ENCODE results near the gene MPRIP. TPM values are rescaled to one million over a fixed set of nuclear protein-coding genes. Genes with fewer than 3 reads are reported as not detected.

MPRIP gene
- total RNA-seq, 1 donor from 2014 or later = 863 TPM

DNA sequence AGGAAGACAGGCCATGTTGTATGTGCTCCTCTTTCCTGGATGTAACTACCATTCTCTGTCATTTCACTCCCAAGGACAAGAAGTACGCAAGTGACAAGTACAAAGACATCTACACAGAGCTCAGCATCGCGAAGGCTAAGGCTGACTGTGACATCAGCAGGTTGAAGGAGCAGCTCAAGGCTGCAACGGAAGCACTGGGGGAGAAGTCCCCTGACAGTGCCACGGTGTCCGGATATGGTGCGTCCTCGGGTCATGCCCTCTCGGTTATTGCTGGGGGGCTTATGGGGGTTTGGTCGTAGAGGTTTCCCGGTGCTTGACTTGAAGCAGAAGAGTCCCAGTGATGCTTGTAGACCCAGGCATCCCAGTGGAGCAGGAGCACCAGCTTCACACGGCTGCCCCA is 134.9 kb downstream of the MPRIP start:
- Mint-ChIP-seq H3K9me3 (ENCODE audit: unreplicated experiment) (peaks cover 19% of the 10 kb centered on the region), H3K36me3 (ENCODE audit: unreplicated experiment) (peaks cover 8% of the 10 kb centered on the region), H3K4me1 (ENCODE audit: low read depth, unreplicated experiment) (peaks cover 12% of the 10 kb centered on the region), H3K27me3 (ENCODE audit: unreplicated experiment) (peaks cover 17% of the 10 kb centered on the region), H3K4me3 (ENCODE audit: unreplicated experiment) (no peak overlapping the region), H3K27ac (ENCODE audit: unreplicated experiment) (no peak overlapping the region)
- TF ChIP-seq CTCF (IDR thresholded peaks at IDR 0.05; ENCODE audit: partially characterized antibody, unreplicated experiment) = no peak
- DNase-seq = no peak

GRCh38 chr17:17179371-17179827 is 137.1 kb downstream of the MPRIP start:
- H3K27me3 Mint-ChIP-seq (ENCODE audit: unreplicated experiment) = peaks cover 8% of the 10 kb centered on the region
- H3K27ac Mint-ChIP-seq (ENCODE audit: unreplicated experiment) = no peak overlapping the region
- peaks cover 7% of the 10 kb centered on the region for H3K4me1 Mint-ChIP-seq (ENCODE audit: low read depth, unreplicated experiment)
- no peak for TF ChIP-seq CTCF (IDR thresholded peaks at IDR 0.05; ENCODE audit: partially characterized antibody, unreplicated experiment)
- no peak for DNase-seq
- H3K36me3 Mint-ChIP-seq (ENCODE audit: unreplicated experiment) = peaks cover 4% of the 10 kb centered on the region
- H3K9me3 Mint-ChIP-seq (ENCODE audit: unreplicated experiment) = peaks cover 10% of the 10 kb centered on the region
- H3K4me3 Mint-ChIP-seq (ENCODE audit: unreplicated experiment) = no peak overlapping the region

DNA sequence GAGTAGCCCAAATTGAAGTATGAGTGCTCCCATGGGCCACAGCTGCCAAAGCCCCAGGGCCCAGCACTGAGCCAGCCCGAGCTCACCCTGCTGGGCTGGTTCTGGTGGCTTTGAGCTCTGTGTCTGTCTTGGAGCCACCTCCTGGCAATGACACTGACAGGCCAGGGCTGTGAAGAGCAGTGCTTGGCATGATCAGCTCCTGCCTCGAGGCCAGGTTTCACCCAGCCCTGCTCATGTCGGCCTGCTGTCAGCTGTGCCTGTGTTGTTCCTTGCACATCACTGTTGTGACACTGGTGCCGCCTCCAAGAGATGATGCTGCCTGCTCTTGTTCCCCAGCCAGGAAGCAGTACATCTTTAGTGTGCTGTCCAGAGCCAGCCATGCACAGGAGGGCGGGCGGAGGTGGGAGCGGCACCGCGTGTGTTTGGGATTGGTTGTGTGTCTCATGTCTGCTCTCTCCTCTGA is 137.9 kb downstream of the MPRIP start:
- Mint-ChIP-seq H3K27me3 (ENCODE audit: unreplicated experiment) (peaks cover 8% of the 10 kb centered on the region), H3K27ac (ENCODE audit: unreplicated experiment) (peak overlapping the region; percentile 75), H3K9me3 (ENCODE audit: unreplicated experiment) (peaks cover 12% of the 10 kb centered on the region), H3K36me3 (ENCODE audit: unreplicated experiment) (peaks cover 4% of the 10 kb centered on the region), H3K4me1 (ENCODE audit: low read depth, unreplicated experiment) (peaks cover 9% of the 10 kb centered on the region), H3K4me3 (ENCODE audit: unreplicated experiment) (no peak overlapping the region)
- no peak for DNase-seq
- no peak for TF ChIP-seq CTCF (IDR thresholded peaks at IDR 0.05; ENCODE audit: partially characterized antibody, unreplicated experiment)

GRCh38 chr17:17180741-17181525 is 138.7 kb downstream of the MPRIP start:
- no peak for TF ChIP-seq CTCF (IDR thresholded peaks at IDR 0.05; ENCODE audit: partially characterized antibody, unreplicated experiment)
- Mint-ChIP-seq H3K4me3 (ENCODE audit: unreplicated experiment) (no peak overlapping the region), H3K9me3 (ENCODE audit: unreplicated experiment) (peaks cover 17% of the 10 kb centered on the region), H3K27ac (ENCODE audit: unreplicated experiment) (peak overlapping the region; percentile 75), H3K4me1 (ENCODE audit: low read depth, unreplicated experiment) (peaks cover 13% of the 10 kb centered on the region), H3K36me3 (ENCODE audit: unreplicated experiment) (peaks cover 10% of the 10 kb centered on the region), H3K27me3 (ENCODE audit: unreplicated experiment) (peaks cover 11% of the 10 kb centered on the region)
- no peak for DNase-seq
